Measurements from ENCODE around the gene KRTAP5-9.
"Not testable (repeated sequence)": the region's sequence is repeated elsewhere in the genome, so short reads cannot be mapped to it uniquely, and the experiment has no call there.

The KRTAP5-9 gene

DNA sequence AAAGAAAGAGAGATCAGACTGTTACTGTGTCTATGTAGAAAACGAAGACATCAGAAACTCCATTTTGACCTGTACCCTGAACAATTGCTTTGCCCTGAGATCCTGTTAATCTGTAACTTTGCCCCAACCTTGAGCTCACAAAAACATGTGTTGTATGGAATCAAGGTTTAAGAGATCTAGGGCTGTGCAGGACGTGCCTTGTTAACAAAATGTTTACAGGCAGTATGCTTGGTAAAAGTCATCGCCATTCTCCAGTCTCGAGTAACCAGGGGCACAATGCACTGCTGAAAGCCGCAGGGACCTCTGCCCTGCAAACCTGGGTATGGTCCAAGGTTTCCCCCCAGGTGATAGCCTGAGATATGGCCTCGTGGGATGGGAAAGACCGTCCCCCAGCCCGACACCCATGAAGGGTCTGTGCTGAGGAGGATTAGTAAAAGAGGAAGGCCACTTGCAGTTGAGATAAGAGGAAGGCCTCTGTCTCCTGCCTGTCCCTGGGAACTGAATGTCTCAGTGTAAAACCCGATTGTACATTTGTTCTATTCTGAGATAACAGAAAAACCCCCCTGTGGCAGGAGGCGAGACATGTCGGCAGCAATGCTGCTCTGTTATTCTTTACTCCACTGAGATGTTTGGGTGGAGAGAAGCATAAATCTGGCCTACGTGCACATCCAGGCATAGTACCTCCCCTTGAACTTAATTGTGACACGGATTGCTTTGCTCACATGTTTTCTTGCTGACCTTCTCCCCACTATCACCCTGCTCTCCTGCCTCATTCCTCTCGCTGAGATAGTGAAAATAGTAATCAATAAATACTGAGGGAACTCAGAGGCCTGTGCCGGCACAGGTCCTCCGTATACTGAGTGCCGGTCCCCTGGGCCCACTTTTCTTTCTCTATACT, 13.3 kb upstream of the KRTAP5-9 start:
- not testable (repeated sequence) for DNase-seq

DNA sequence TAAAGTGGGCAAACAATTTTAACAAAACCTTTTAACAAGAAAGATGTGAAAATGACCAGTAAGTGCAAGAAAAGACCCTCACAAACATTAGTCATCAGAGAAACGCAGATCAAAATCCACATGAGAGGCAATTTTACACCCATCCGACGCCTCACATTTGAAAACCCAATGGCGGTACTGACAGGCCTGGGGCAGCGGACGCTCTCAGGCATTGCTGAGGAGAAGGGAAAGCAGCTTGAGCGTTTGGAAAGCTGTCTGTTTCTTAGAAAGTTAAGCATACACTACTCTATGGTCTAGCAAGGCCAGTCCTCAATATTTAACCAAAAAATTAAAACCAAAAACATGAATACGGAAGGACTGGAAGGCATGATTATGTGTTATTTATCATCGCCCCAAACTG, 12.4 kb upstream of the KRTAP5-9 start:
- DNase-seq: no peak

DNA sequence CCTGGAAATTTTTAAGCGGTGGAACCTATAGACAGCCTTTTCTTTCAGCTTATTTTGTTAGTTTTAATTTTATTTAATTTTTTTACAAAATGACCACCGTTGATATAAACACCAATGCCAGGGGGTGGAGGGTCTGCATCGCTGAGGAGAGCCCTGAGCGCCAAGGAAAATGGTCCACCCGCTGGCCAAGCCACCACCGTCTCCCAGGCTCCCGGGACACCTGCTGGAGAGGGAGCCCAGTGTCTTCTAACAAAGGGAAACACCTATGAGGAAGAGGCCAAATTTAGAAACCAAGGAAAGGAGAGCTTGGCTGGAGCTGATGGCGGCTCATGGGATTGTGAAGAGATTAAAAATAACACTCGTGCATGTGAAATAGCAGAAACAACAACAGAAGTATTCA, 10.7 kb upstream of the KRTAP5-9 start:
- DNase-seq: no peak

DNA sequence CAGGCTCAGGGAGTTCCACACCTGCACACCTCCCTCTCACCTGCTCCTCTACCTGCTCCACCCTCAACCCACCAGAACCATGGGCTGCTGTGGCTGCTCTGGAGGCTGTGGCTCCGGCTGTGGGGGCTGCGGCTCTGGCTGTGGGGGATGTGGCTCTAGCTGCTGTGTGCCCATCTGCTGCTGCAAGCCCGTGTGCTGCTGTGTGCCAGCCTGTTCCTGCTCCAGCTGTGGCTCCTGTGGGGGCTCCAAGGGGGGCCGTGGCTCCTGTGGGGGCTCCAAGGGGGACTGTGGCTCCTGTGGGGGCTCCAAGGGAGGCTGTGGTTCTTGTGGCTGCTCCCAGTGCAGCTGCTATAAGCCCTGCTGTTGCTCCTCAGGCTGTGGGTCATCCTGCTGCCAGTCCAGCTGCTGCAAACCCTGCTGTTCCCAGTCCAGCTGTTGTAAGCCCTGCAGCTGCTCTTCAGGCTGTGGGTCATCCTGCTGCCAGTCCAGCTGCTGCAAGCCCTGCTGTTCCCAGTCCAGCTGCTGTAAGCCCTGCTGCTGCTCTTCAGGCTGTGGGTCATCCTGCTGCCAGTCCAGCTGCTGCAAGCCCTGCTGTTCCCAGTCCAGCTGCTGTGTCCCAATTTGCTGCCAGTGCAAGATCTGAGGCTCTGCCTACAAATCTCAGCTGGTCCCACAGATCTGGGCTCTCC, 10.1 kb upstream of the KRTAP5-9 start, which contains the start of gene KRTAP5-8:
Gene KRTAP5-8, plus strand, starts transcription at position 49 of the 689 bp plus-strand sequence. Its CDS starts 31 bp downstream, at position 80.
- not testable (repeated sequence) for DNase-seq

DNA sequence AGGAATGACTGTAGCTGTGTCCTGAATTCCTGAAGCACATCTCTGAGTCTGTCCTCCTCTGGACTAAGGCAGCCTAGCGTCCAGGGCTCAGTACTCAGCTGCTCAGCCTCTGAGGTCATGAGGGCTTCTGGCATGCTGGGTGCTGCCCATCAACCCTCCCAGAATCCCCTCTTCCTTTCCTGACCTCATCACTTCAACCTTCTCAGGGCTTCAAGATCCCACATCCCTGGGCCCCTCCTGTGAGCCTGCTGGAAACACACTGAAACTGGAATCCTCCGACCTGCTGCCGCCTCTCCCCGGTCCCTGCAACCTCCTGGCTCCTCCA, 9.6 kb upstream of the KRTAP5-9 start:
- DNase-seq: no peak

DNA sequence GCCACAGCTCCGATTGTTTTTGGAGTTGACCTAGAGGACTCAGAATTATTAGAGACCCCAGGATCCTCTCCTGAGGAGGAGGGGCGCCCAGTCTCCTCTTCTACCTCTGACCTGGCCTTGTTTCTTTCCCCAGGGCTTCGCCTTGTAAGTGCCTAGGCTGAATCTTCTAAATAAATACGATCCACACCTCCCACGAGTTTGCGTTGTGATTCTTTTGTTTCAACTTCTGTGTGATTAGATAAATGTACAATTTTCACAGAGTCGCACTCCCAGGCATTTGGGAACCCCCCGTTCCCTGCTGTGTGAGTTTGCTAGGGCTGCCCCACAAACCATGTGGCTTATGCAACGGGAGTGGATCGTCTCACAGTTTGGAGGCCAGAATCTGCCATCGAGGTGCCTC, 9.2 kb upstream of the KRTAP5-9 start:
- DNase-seq: no peak

DNA sequence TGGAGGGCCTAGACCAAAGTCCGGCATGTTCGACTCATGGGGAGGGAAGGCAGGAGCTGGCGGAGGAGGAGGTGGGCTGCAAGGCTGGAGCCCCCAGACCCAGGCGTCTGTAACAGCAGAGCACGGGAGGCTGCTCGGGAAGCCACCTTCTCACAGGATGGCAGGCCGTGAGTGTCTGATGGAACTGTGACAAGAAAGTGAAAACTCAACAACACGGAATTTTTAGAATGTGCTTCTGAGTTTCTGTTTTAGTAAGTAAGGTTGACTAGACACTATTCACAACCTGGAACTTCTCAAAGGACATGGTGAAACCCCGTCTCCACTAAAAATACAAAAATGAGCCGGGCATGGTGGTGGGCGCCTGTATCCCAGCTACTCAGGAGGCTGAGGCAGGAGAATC, 8.2 kb upstream of the KRTAP5-9 start:
- not testable (repeated sequence) for DNase-seq

DNA sequence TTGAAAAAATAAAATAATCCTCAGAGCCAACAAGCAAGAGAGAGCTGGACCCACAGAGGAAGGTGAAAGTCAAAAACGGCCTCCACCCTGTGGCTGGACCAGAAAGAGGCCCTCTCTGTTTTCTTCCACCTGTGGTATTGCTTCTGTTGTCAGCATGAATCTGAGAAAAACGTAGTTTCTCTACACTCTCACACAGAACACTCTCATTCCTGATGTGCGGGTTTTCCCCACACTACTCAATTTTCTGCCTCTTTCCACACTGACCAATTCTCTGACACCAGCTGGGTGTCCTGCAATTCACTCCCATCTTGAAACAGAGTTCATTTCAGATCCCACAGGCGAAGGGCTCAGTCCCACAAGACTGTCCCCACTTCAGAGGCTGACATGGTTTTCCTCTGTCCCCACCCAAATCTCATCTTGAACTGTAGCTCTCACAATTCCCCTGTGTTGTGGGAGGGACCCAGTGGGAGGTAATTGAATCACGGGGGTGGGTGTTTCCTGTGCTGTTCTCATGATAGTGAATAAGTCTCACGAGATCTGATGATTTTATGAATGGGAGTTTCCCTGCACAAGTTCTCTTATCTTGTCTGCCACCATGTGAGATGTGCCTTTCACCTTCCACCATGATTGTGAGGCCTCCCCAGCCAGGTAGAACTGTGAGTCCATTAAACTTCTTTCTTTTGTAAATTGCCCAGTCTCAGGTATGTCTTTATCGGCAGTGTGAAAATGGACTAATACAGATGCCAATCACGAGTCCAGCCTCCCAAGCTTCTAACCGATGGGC, 7.5 kb upstream of the KRTAP5-9 start:
- not testable (repeated sequence) for DNase-seq

DNA sequence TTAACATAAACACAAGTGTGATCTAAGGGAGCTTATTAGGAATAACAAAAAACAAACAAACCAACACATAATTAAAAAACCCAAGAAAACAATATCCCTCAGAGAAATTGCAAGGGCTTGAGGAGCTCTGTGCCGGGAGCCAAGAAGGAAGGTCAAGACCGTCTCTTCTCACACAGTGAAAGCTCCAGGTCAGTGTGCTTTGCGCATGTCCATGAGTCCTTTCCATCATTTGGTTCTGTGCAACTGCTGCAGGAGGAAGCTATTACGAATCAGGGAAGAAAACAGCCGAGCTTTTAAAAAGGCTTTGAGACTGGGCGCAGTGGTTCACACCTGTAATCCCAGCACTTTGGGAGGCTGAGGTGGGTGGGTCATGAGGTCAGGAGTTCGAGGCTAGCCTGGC, 5.8 kb upstream of the KRTAP5-9 start:
- no peak for DNase-seq

DNA sequence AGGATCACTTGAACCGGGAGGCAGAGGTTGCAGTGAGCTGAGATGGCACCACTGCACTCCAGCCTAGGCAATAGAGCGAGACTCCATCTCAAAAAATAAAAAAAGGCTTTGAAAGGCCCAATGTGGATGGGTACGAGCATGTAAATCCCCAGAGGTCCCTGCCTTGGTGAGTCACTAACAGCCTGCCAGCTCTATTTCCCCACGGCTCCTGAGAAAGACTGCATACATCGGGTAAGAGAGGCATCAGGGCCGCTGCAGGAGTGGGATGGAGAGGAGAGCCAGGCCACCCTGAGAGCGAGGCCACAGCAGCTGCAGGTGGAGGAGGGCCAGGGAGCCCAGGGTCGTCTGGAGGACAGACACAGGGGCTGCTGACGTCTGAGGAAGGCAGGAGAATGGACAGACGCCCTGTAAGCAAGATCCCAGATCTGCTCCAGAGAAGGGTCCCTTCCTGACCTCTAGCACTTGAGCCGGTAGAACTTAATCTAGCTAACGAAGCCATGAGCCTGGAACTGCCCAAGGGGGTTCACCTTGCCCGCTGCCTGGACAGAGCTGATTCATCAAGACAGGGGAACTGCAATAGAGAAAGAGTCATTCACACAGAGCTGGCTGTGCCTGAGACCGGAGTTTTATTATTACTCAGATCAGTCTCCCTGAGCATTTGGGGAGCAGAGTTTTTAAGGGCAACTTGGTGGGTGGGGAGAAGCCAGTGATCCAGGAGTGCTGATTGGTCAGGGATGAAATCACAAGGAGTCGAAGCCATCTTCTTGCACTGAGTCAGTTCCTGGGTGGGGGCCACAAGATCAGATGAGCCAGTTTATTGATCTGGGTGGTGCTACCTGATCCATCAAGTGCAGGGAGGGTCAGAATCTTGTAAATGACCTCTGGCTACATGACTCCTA, 5.1 kb upstream of the KRTAP5-9 start:
- no peak for DNase-seq

DNA sequence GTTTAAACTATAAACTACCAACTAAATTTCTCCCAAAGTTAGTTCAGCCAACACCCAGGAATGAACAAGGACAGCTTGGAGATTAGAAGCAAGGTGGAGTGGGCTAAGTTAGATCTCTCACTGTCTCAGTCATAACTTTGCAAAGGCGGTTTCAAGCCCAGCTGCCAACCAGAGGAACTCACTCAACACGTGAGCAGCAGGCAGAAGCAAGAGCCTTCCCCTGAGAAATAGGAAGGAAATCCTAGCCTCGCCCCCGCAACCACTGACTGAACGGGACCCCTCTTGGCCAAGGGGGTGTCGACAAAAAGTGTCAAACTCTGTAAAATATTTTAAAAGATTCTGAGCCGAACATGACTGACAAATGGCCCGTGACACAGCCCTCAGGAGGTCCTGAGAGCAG, 4.4 kb upstream of the KRTAP5-9 start:
- DNase-seq: no peak

DNA sequence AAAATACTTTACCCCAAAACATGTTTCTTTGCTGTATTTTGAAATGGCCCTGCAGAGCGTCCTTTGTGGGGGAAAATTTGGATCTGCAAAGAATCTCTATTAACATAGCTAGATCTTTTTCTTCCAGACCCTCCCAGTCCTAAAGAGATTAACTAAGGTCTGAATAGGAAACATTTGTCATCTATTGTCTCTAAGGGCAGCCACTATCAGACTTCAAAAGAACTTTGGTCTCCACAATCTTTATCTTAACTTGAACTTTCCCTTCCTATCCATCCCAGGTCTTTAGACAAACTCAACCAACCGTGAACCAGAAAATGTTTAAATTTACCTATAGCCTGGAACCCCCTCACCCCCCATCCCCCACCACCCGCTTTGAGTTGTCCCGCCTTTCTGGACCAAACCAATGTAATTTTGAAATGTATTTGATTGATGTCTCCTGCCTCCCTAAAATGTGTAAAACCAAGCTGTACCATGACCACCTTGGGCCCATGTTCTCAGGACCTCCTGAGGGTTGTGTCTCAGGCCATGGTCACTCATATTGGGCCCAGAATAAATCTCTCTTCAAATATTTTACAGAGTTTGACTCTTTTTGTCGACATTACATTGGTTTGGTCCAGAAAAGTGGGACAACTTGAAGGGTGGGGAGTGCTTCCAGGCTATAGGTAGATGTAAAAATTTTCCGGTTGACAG, 3.5 kb upstream of the KRTAP5-9 start:
- no peak for DNase-seq

DNA sequence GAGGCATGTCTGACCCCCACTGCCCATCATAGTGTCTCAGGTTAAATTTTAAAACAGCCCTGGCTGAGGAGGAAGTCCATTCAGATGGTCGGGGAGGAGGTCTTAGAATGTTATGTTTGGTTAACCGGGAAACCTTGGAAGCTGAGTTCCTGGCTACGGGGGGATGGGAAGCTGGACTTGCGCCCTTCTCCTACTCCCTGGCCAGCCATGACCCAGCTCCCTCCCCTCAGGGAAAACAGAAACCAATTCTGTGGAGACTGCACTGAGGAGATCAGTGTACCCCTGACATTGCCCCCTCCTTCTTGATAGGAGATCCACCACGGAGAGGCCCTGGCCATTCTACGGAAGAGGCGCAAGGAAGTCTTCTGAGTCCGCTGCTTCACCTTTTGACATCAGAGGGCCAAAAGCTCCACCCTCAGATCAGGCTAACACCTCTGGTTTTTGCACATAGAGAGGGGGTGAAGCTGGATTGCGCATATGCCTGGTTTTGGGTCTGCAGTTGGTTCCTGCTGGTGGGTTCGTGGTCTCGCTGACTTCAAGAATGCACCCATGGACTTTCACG, 2.7 kb upstream of the KRTAP5-9 start:
- DNase-seq: no peak

DNA sequence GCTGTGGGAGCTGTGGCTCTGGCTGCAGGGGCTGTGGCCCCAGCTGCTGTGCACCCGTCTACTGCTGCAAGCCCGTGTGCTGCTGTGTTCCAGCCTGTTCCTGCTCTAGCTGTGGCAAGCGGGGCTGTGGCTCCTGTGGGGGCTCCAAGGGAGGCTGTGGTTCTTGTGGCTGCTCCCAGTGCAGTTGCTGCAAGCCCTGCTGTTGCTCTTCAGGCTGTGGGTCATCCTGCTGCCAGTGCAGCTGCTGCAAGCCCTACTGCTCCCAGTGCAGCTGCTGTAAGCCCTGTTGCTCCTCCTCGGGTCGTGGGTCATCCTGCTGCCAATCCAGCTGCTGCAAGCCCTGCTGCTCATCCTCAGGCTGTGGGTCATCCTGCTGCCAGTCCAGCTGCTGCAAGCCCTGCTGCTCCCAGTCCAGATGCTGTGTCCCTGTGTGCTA, 514 bp downstream of the KRTAP5-9 start:
- no peak for DNase-seq

DNA sequence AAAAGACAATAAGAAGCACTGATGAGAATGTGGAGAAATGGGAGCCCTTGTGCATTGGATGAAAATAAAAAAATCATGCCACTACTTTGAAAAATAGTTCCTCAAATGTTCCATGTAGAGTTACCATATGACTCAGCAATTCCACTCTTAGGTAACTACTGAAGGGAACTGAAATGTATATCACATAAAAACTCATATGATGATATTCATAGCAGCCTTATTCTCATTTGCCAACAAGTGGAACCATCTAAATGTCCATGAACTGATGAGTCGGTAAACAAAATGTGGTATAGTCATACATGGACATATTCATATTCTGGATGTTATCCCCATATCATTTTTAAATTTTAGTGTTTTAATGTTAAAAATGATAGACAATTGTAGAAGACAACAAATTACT, 3.5 kb downstream of the KRTAP5-9 start:
- no peak for DNase-seq

DNA sequence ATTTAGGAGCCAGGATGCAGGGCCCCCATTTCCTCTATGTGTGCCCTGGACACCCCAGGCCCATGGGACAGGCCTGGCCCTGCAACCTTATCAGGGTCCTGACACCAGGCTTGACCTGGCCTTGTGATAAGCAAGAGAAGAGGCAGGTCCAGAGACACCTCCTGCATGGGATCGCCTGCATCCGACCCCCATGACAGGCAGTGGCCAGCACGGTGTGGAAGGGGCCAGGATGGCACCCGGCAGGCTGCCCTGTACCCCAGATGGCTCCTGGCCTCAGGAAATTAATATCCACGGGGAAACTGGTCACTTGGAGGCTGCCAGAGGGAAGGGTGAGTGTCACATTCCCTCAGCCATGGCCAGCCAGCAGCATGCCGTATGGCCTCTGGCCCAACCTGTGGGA, 6.8 kb downstream of the KRTAP5-9 start:
- no peak for DNase-seq

DNA sequence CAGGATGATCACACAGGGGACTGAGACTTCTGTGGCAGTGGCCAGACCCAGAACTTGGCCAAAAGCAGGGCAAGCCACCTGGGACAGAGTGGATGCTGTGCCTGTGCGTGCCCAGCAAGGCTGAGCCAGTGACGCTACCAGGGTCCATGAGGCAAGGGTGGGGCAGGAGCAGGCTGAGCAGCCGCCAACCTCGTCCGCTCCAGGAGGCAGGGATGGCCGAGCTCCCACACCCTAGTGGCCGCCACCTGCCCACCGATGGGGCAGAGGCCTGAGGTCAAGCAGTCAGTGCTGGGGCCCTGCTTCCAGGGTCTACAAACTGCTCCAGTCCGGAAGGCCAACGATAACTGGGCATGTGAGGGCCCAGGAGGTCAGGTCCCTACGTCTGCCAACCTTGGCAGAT, 7.3 kb downstream of the KRTAP5-9 start:
- DNase-seq: no peak

DNA sequence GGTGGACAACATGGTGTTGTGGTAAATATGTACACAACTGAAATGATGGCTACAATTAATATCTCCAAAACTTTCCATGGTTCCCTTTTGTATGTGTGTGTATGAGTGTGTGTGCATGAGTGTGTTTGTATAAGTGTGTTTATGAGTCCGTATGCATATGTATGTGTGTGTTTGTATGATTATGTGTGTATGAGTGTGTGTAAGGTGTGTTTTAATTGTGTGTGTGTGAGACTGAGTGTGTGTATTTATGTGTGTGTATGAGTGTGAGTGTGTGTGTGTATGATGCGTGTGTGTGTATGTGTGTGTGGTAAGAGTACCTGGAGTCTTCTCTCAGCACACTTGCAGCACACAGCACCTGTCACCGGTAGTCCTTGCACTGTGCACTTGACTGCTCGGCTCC, 7.8 kb downstream of the KRTAP5-9 start:
- no peak for DNase-seq

DNA sequence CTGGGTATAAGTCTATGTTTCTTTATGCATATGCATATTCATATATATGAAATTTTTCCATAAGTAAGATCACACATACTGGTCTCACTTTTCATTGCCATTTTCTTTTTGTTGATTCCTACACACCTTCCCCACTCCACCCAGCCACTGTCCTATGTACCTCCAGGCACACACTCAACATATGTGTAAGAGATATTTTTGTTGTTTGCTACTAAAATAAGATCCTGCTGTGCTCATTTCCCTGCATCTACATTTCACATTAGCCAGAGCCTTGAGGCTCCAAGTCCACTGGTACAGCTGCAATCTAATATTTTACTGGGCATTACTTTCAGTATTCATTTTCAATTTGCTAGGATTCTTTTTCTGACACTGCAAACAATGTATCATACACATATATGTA, 9.0 kb downstream of the KRTAP5-9 start:
- no peak for DNase-seq

DNA sequence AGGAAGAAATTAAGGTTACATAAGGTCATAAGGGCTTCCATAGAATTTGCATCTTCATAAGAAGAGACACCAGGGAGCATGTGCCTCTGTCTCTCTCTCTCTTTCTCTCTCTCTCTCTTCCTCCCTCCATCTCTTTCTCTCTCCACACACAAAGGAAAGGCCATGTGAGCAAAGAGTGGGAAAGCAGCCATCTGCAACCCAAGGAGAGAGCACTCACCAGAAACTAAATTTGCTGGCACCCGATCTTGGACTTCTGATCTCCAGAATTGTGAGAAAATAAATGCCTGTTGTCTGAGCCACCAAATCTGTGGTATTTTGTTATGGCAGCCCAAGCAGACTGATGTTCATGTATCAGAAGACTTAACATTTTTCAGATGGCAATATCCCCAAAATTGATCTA, 10.8 kb downstream of the KRTAP5-9 start:
- no peak for DNase-seq

DNA sequence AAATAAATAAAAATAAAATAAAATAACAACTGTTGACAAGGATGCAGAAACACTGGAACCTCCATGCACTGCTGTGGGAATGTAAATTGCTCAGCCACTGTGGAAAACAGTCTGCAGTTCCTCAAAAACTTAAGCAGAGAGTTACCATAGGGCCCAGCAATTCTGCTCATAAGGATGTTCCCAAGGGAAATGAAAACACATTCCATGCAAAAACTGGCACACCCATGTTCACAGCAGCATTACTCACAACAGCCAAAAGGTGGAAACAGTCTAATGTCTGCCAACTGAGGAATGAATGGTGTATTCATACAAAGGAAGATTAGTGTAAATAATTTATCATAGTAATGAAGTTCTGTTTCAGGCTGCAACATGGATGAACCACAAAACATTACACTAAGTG, 13.9 kb downstream of the KRTAP5-9 start:
- DNase-seq: no peak

Measured in right kidney (tissue), 1 donor.